ENCODE data around the gene TEN1.

Gene TEN1

GRCh38 chr17:76005263-76006149 is 26.5 kb downstream of the TEN1 start:
- DNase-seq (ENCODE audit: low read depth): peak; percentile 73

- DNase-seq (ENCODE audit: low read depth): no peak
Observed at GRCh38 chr17:76007131-76007849, 28.2 kb downstream of the TEN1 start.

- no peak for DNase-seq (ENCODE audit: low read depth)
Observed at GRCh38 chr17:76007850-76008165, 28.8 kb downstream of the TEN1 start.

- no peak for DNase-seq (ENCODE audit: low read depth)
Observed at GRCh38 chr17:76008208-76008607, 29.2 kb downstream of the TEN1 start.

GRCh38 chr17:76008630-76009425 is 29.8 kb downstream of the TEN1 start:
- DNase-seq (ENCODE audit: low read depth): no peak

GRCh38 chr17:76009447-76009846 is 30.4 kb downstream of the TEN1 start:
- DNase-seq (ENCODE audit: low read depth): no peak

GRCh38 chr17:76009969-76010661 is 31.1 kb downstream of the TEN1 start:
- no peak for DNase-seq (ENCODE audit: low read depth)

- no peak for DNase-seq (ENCODE audit: low read depth)
Observed at GRCh38 chr17:76011951-76012350, 32.9 kb downstream of the TEN1 start.

GRCh38 chr17:76013377-76013932 is 34.4 kb downstream of the TEN1 start:
- DNase-seq (ENCODE audit: low read depth): no peak

- DNase-seq (ENCODE audit: low read depth): peak; percentile 57
Observed at GRCh38 chr17:76014100-76014924, 35.3 kb downstream of the TEN1 start.

GRCh38 chr17:76014925-76015261 is 35.9 kb downstream of the TEN1 start:
- DNase-seq (ENCODE audit: low read depth): no peak

GRCh38 chr17:76017481-76018339 is 38.7 kb downstream of the TEN1 start:
- DNase-seq (ENCODE audit: low read depth): no peak

- DNase-seq (ENCODE audit: low read depth): no peak
Observed at GRCh38 chr17:76018340-76018680, 39.3 kb downstream of the TEN1 start.

GRCh38 chr17:76018801-76019200 is 39.8 kb downstream of the TEN1 start:
- DNase-seq (ENCODE audit: low read depth): no peak

GRCh38 chr17:76019833-76020467 is 40.9 kb downstream of the TEN1 start:
- DNase-seq (ENCODE audit: low read depth): no peak

- no peak for DNase-seq (ENCODE audit: low read depth)
Observed at GRCh38 chr17:76022285-76022684, 43.2 kb downstream of the TEN1 start.

GRCh38 chr17:76022973-76023899 is 44.2 kb downstream of the TEN1 start:
- DNase-seq (ENCODE audit: low read depth): no peak

GRCh38 chr17:76023900-76024237 is 44.8 kb downstream of the TEN1 start:
- no peak for DNase-seq (ENCODE audit: low read depth)

- no peak for DNase-seq (ENCODE audit: low read depth)
Observed at GRCh38 chr17:76024353-76024752, 45.3 kb downstream of the TEN1 start.

Data from stimulated activated CD8-positive, alpha-beta memory T cell treated with anti-CD3 and anti-CD28 coated beads, Interleukin-15, amount 100 ng/mL, for 1 hour (primary cell).